DMS 273 (cell line): Measurements from ENCODE around the gene CACNA1G.

Experiments used
- DNase-seq: peaks from one replicate; lab custom pipeline; 2025; ENCODE audit not compliant: unreplicated experiment; lab: John Stamatoyannopoulos, UW

The CACNA1G gene

DNA sequence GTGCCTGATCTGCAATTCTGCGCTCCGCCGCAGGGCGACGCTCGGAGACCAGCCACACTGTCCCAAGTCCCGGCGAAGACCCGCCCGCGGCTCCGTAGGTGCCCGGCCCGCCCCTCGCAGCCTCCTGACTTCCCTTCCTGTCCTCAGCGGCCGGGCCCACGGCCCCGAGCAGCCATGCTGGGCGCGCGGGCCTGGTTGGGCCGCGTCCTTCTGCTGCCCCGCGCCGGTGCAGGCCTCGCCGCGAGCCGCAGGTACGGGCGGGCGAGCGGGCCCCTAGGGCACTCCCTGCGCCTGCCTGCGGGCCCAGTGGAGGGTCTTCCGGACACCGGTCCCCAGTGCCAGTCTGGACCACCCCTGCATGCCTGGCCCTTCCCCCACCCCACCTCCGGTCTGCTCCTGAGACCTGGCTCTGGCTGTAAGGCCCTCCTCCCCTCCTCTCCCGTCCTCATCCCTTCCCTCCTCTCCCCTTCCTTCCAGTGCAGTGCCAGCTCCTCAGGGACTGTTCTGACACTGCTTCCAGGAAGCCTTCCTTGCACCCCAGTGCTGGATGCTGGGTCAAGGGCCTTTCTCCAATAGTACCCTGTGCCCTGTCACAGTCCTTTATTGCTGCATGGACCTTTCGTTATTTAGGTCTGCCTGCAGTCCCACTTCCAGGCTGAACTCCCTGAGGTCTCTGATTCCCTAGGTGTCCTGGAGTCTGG lies 13.3 kb upstream of the CACNA1G start, which contains the start of gene SPATA20:
Gene SPATA20, plus strand, starts transcription at position 140 of the 701 bp plus-strand sequence. Its CDS starts 35 bp downstream, at position 175.
- DNase-seq: peak; percentile 96

GRCh38 chr17:50547736-50548083 lies 12.8 kb upstream of the CACNA1G start:
- peak; percentile 41 for DNase-seq

GRCh38 chr17:50548831-50549230 lies 11.7 kb upstream of the CACNA1G start:
- DNase-seq: no peak

GRCh38 chr17:50549256-50549941 lies 11.1 kb upstream of the CACNA1G start:
- DNase-seq: no peak

DNA sequence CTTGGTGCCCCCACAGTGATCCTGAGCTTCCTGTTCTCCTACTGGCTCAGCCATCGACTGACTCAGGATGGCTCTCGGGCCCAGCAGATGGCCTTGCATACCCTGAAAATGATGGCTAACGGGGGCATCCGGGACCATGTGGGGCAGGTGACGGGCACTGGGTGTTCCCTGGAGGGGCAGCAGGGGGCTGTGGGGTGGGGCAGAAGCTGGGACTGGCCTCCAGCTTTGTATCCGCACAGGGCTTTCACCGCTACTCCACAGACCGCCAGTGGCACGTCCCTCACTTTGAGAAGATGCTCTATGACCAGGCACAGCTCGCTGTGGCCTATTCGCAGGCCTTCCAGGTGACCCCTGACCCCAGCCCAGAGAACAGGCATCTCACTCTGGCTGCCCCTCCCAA lies 10.5 kb upstream of the CACNA1G start:
- no peak for DNase-seq

- peak; percentile 84 for DNase-seq
Observed at GRCh38 chr17:50550661-50551432, 9.7 kb upstream of the CACNA1G start.

DNA sequence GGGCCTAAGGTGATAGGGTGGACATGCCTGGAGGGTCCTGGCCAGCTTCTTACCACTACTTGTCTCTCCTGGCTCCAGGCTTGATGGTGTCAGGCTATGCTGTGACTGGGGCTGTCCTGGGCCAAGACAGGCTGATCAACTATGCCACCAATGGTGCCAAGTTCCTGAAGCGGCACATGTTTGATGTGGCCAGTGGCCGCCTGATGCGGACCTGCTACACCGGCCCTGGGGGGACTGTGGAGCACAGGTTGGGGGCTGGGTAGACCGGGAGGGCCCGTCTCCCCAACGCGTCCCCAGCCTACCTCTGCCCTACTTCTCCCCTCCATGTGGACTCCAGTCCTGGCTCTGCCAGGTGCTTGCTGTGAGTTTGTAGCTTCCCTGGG lies 9.1 kb upstream of the CACNA1G start:
- DNase-seq: no peak

DNA sequence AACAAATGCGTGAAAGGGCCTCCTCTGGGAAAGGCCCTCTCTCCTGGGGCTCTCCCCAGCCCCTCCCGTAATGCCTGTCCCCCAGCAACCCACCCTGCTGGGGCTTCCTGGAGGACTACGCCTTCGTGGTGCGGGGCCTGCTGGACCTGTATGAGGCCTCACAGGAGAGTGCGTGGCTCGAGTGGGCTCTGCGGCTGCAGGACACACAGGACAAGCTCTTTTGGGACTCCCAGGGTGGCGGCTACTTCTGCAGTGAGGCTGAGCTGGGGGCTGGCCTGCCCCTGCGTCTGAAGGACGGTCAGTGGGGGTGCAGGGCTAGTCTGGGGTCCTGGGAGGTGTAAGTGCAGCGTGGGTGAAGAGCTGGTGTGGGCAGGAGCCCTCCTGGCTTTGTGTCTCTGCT lies 8.6 kb upstream of the CACNA1G start:
- no peak for DNase-seq

GRCh38 chr17:50554201-50554600 lies 6.3 kb upstream of the CACNA1G start:
- no peak for DNase-seq

DNA sequence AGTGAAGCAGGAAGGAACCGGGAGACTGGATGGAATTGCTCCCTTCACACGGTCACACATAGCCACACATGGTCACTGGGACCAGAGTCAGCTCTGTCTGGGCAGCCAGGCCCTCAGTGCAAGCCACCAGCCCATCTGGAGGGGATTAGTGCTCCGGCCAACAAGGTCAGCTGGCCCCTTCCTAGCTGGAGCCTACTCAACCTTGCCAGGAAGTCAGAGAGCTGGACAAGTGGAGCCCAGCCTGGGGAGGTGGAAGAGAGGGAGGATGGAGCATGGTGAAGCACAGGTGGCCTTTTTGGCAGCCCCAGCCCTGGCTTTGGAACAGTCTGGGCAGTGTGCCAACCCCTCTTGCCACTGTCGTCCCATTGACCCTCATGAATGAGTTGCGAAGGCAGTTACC lies 3.7 kb upstream of the CACNA1G start:
- peak; percentile 87 for DNase-seq

- peak; percentile 65 for DNase-seq
Observed at GRCh38 chr17:50557630-50558029, 2.9 kb upstream of the CACNA1G start.

- DNase-seq: peak; percentile 65
Observed at GRCh38 chr17:50558091-50558490, 2.4 kb upstream of the CACNA1G start.

- DNase-seq: no peak
Observed at GRCh38 chr17:50558581-50558940, 2.0 kb upstream of the CACNA1G start.

- DNase-seq: peak; percentile 53
Observed at GRCh38 chr17:50558941-50559614, 1.4 kb upstream of the CACNA1G start.

DNA sequence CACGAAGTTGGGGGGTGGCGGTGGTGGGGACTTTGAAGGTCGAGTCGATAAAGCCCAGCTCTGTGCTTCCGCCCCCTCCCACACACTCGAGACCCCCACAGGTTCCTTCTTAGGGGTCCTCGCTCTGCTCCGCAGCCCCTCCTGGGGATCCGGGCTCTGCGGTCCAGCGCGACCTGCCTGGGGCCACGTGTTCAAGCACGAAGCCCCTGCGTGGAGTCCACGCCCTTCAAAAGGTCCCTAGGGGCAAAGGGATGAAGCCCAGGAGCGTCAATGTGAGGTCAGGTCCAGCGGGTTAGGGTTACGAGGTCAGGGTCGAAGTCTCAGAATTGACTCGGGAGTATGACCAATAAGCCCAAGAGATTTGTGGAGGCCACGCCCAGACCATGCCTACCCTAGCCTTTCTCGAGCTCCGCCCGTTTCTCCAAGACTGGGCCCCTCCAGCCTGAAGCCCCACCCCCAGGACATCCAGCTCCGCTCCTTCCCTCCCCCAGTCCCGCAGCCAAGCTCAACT lies 786 bp upstream of the CACNA1G start:
- peak; percentile 58 for DNase-seq

GRCh38 chr17:50560931-50561745 lies 623 bp downstream of the CACNA1G start:
- peak; percentile 38 for DNase-seq

DNA sequence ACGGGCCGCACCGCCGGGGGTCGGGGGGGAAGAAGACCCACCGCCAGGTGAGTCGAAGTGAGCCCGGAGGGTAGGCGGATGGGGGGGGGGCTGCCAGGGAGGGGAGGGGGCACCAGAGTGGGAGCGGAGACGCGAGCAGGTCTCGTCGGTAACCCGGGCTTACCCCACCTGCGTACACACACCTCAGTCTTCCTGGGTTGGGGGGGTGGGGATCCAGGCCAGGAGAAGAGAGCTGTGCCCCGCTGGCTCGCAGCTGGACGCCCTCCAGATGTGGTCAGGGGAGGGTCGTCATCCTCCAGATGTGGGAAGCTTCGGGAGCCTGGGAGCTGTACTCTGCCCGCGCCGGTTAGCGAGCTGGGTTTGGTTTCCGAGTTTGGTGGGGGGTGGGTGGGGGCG lies 1.2 kb downstream of the CACNA1G start:
- no peak for DNase-seq

GRCh38 chr17:50562242-50563091 lies 2.0 kb downstream of the CACNA1G start:
- no peak for DNase-seq

DNA sequence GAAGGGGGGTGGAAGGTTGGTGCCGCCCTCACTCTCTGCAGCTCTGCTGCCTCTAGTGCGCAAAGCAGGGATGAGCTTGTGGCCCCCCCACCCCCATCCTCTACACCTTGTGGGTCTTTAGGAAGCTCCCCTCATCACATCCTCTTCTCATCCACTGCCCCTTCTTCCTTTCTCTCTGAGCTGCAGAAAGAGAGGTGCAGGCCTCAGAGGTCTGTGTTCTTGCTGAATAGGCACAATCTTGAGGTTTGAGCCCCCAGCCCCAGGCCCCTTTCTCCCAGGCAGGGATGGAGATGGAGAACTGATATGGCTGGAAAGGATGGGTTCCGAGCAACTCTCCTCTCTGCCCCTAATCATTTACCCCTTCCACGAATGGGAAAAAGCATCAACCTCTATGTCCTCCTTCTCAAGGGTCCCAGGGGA lies 2.6 kb downstream of the CACNA1G start:
- DNase-seq: peak; percentile 44
